T-helper 2 cell treated with Interferon-gamma antibody and Interleukin-4, amounts not matched to agents 100 ng/mL and 5 ng/mL, for 36 hours (primary cell): ENCODE data around the gene POU5F1. TPM values are rescaled to one million over a fixed set of nuclear protein-coding genes. Genes with fewer than 3 reads are reported as not detected.
"Not testable (repeated sequence)": the region's sequence is repeated elsewhere in the genome, so short reads cannot be mapped to it uniquely, and the experiment has no call there.

Experiments
- intact Hi-C: fragments of 100-400 bp; cut with micrococcal nuclease; formaldehyde crosslinking; loops from one replicate; pipeline ENCODE4 v1.15.1; 2023
- total RNA-seq: library from RNA; stranded (reverse); gene quantifications from 2 replicates; pipeline ENCODE4 v1.2.3, GENCODE V29; 2022

POU5F1 gene
- total RNA-seq, 1 donor from 2014 or later = not detected

- intact Hi-C loops = no loop called here
Measured at GRCh38 chr6:31169123-31169857, 1.2 kb downstream of the POU5F1 start.

DNA sequence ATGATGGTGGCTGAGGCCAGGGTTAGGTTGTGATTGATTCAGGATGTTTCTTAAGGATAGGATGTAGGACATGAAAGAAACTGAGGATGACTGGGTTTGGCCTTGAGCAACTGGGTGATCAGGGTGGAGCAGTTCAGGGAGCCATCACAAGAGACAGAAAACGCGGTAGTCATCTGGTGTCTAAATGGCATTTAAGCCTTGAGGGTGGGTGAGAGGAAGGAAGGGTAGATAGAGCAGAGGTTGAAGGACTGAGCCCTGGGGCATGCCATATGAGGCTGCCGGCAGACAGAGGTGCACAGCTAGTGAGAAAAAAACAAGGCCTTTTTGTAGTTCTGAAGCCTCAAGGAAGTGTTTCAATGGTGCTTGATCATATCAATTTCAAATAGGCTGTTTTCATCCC lies 1.9 kb downstream of the POU5F1 start:
- intact Hi-C loops = no loop called here

- intact Hi-C loops = no loop called here
Measured at GRCh38 chr6:31165986-31166385, 4.5 kb downstream of the POU5F1 start.

DNA sequence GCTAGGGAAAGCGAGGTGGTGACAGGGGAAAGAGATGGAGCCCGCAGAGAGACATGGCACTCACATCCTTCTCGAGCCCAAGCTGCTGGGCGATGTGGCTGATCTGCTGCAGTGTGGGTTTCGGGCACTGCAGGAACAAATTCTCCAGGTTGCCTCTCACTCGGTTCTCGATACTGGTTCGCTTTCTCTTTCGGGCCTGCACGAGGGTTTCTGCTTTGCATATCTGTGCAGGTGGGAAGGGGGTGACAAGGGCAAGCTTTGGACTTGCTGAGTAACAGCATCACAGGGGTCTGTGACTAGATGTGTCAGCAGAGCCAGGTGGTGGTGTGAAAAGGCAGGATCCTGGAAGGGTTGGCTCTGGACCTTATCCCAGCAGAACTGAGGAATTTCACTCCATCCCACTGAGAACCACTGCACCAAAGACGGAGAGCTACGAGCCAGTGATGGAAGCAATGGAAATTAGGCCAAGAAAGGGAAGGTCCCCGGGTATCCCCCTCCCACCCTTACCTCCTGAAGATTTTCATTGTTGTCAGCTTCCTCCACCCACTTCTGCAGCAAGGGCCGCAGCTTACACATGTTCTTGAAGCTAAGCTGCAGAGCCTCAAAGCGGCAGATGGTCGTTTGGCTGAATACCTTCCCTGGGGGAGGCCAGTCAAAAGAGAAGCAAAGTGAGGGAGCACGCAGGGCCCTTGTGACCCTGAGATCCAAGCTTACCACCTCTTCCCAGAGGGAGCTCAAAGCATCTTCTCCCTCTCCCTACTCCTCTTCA lies 5.2 kb downstream of the POU5F1 start:
- intact Hi-C loops = not testable (repeated sequence)

DNA sequence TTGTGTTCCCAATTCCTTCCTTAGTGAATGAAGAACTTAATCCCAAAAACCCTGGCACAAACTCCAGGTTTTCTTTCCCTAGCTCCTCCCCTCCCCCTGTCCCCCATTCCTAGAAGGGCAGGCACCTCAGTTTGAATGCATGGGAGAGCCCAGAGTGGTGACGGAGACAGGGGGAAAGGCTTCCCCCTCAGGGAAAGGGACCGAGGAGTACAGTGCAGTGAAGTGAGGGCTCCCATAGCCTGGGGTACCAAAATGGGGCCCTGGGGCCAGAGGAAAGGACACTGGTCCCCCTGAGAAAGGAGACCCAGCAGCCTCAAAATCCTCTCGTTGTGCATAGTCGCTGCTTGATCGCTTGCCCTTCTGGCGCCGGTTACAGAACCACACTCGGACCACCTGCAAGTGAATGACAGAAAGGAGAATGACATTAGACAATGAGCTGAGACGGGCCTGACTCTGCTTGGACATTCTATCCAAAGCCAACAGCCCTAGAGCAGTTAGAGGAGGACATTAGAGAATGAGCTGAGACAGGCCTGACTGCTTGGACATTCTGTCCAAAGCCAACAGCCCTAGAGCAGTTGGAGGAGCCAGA lies 5.9 kb downstream of the POU5F1 start:
- intact Hi-C loops = not testable (repeated sequence)

- intact Hi-C loops = no loop called here
Measured at GRCh38 chr6:31163922-31164321, 6.6 kb downstream of the POU5F1 start.

DNA sequence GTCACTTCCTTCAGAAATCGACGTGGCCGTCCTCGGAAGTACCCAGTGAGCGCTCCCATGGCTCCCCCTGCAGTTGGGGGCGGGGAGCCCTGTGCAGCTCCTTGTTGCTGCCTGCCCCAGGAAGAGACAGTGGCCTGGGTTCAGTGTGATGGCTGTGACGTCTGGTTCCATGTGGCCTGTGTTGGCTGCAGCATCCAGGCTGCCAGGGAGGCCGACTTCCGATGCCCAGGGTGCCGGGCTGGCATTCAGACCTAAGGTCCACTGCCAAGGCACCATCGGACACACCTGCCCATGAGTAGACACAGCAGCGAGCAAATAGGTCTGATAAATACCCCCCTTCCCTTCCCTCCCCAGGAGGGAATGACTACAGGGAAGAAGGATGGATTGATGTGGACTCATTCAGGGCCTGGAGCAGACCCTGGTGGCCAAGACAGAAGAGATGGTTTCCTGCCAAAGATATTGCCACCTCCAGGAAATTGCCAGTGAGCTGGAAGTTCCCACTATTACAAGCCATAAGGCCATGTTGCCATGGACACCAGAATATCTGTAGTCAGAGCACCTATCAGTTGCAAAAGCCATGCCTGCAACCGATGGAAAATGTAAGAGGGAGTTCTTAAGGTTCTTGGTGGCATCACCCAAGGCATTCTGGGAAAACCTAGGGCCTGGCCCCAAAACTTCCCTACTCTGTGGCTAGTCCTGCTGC lies 7.9 kb downstream of the POU5F1 start:
- intact Hi-C loops = no loop called here

DNA sequence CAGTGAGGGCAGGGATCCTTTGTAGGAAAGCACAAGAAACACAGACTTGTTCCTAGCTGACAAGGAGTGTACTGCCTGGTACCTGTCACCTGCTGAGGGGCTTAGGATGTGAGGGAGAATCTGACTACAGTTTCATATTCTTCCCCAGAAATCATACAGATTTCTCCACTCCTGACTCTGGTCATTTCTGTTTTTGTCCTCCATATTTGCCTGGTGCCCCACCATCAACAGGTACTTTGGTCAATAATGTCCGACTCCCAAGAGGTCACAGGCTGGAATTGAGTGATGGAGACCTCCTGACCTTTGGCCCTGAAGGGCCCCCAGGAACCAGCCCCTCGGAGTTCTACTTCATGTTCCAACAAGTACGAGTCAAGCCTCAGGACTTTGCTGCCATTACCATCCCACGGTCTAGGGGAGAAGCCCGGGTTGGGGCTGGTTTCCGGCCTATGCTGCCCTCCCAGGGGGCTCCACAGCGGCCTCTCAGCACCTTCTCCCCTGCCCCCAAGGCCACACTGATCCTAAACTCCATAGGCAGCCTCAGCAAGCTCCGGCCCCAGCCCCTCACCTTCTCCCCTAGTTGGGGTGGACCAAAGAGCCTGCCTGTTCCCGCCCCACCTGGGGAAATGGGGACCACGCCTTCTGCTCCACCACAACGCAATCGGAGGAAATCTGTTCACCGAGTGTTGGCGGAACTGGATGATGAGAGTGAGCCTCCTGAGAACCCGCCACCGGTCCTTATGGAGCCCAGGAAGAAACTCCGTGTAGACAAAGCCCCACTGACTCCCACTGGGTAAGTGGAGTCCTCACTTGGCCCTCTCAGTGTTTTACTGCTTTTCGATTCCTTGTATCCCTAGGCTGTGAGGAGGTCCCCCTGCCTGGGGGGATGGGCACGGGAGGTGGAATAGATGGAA lies 9.0 kb downstream of the POU5F1 start:
- intact Hi-C loops = no loop called here

- intact Hi-C loops = loop anchor here (1.0 to 10.0 kb wide), 5 partner anchors 22 to 474 kb away; partner anchors contain the start of genes HLA-C and PPP1R18
Measured at GRCh38 chr6:31158863-31159855, 11.3 kb downstream of the POU5F1 start.

DNA sequence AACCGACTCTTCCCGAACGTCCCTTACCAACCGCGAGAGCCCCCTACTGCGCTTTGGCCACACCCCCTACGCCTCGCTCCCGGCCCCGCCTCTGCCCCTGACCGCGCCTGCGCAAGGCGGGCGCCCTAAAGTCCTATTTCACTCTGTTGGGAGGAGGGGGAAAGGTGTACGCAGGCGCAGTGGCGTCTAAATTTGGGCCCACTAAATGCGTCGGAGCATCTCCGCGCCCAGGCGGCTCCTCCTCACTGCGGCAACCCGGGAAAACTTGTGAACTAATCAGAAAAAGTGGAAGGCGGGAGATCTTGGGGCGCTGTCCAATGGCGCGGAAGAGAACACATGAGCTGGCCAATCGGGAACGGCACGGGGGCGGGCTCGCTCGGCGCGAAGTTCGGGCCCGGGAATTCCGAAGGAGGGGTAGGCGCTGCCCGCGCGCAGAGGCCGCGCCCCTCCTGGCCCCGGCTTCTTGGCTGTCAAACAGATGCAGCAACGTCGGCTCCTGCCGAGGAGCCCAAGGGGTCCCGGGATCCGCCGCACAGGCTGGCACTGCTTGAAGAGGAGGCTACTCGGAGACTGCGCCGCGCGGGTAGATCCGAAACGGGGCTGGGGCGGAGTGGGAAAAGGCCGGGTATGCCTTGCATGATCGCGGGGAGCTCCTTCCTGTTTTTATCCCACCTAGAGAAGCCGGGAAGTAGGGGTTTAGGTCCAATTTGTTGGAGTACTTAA lies 12.2 kb downstream of the POU5F1 start, which contains the start of gene TCF19:
TSS of gene TCF19 (plus strand) at position 450 of the 723 bp plus-strand sequence. CDS start 881 bp downstream, outside the sequence.
- intact Hi-C loops = loop anchor here (1.0 to 10.0 kb wide), 5 partner anchors 21 to 474 kb away; partner anchors contain the start of genes HLA-C and PPP1R18

- intact Hi-C loops = loop anchor here (1.0 to 10.0 kb wide), 5 partner anchors 20 to 473 kb away; partner anchors contain the start of genes HLA-C and PPP1R18
Measured at GRCh38 chr6:31157513-31158139, 12.9 kb downstream of the POU5F1 start, which contains the start of gene CCHCR1. CCHCR1 (minus strand) TSS chr6:31157802; CDS start chr6:31157600, 202 bp downstream.

- intact Hi-C loops = loop anchor here (10.0 kb wide), 1 partner anchor 472 kb away; the partner anchor contains the start of gene PPP1R18
Measured at GRCh38 chr6:31156641-31157040, 13.8 kb downstream of the POU5F1 start.

GRCh38 chr6:31154436-31154835 lies 16.0 kb downstream of the POU5F1 start:
- intact Hi-C loops = loop anchor here (10.0 kb wide), 1 partner anchor 470 kb away; the partner anchor contains the start of gene PPP1R18

- intact Hi-C loops = loop anchor here (10.0 kb wide), 1 partner anchor 468 kb away; the partner anchor contains the start of gene PPP1R18
Measured at GRCh38 chr6:31152781-31153180, 17.7 kb downstream of the POU5F1 start.

DNA sequence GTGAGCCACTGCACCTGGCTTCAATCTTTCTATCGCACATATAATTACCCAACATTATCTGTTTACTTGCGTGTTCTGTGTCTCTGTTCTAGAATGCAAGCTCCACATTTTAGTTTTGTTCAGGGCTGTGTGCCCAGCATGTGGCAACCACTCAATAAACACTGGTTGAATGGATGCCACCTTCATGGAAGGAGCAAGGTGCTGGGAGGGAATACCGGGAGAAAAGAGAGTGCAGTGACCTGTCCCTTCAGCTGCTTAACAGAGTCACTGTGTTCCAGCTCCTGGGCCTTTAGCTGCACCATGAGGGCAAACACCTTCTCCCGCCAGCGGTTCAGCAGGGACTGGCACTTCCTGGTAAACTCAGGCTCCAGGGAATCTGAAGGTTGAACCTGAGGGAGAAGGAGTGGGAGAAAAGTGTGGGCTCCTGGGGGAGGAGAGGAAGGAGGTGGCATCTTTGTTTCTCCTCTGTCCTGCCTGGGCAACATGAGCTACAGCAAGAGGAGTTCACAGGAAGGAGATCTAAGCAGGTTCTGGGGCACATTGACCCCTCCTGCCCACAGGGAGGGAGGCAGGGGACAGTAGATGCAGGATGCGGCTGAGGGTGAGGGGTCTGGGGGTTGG lies 20.5 kb downstream of the POU5F1 start:
- intact Hi-C loops = loop anchor here (10.0 kb wide), 1 partner anchor 465 kb away; the partner anchor contains the start of gene PPP1R18

GRCh38 chr6:31145386-31145785 lies 25.1 kb downstream of the POU5F1 start:
- intact Hi-C loops = no loop called here

DNA sequence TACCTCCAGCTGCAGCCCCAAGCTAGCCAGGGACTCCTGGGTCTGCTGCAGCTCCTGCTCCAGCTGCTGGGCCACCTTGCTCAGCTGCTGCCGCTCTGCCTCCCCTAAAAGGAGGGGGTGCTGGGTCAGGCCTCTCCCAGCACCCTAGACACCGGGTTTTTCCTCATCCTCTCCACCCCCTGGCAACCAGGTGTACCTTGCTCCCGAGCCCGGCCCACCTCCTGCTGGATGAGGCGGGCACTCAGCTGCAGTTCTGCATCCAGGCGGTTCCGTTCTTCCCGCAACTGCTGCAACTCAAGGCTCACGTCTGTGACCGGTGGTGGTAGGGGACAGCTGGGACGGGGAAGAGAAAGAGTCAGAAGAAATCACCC lies 25.5 kb downstream of the POU5F1 start:
- intact Hi-C loops = no loop called here
